Measurements from ENCODE around the gene BPIFB3. TPM values are rescaled to one million over a fixed set of nuclear protein-coding genes. Genes with fewer than 3 reads are reported as not detected.

The BPIFB3 gene
- total and polyA plus RNA-seq, 2 of the 4 experiments (the other 2 are of a cell fraction): not detected

- H4K5ac ChIP-seq (ENCODE audit: low read depth, low read length): no peak overlapping the region
- no peaks in the 10 kb centered on the region for H3K9me3 ChIP-seq (ENCODE audit: control insufficient read depth, insufficient read depth, low read length)
- no peak for TF ChIP-seq NFE2L2 (IDR thresholded peaks at IDR 0.05; ENCODE audit: low read depth, low read length)
- TF ChIP-seq FOS (IDR thresholded peaks at IDR 0.05; ENCODE audit: low read depth, low read length): no peak
- no peak for TF ChIP-seq POLR2A (IDR thresholded peaks at IDR 0.05; ENCODE audit: low read depth, low read length)
- no peak for TF ChIP-seq RAD21 (IDR thresholded peaks at IDR 0.05; ENCODE audit: low read length)
- TF ChIP-seq CEBPB (IDR thresholded peaks at IDR 0.05; ENCODE audit: low read depth, low read length): no peak
- TF ChIP-seq RFX5 (IDR thresholded peaks at IDR 0.05; ENCODE audit: low read depth, low read length): no peak
- TF ChIP-seq MAZ (IDR thresholded peaks at IDR 0.05; ENCODE audit: borderline replicate concordance, low read depth, low read length): no peak
- TF ChIP-seq USF2 (IDR thresholded peaks at IDR 0.05; ENCODE audit: low read depth, low read length): no peak
- TF ChIP-seq MAFK (IDR thresholded peaks at IDR 0.05; ENCODE audit: low read depth, low read length): no peak
- TF ChIP-seq CTCF (conservative IDR thresholded peaks at IDR 0.05; ENCODE audit: low read depth, low read length): no peak
- TF ChIP-seq CHD1 (IDR thresholded peaks at IDR 0.05; ENCODE audit: low read depth, low read length): no peak
- no peak for TF ChIP-seq SMC3 (IDR thresholded peaks at IDR 0.05; ENCODE audit: low read depth, low read length)
- no peak for TF ChIP-seq RCOR1 (IDR thresholded peaks at IDR 0.05; ENCODE audit: insufficient replicate concordance, low read length)
- TF ChIP-seq MXI1 (IDR thresholded peaks at IDR 0.05; ENCODE audit: borderline replicate concordance, low read depth, low read length): no peak
- H3K18ac ChIP-seq (ENCODE audit: low read depth, low read length): no peak overlapping the region
- H3K27me3 ChIP-seq (ENCODE audit: control insufficient read depth, insufficient read depth, low read length): no peaks in the 10 kb centered on the region; the same call in 1 of the 2 replicates
- no peaks in the 10 kb centered on the region for H3K79me1 ChIP-seq (ENCODE audit: low read depth in 1 of 2, low read length in 2 of 2)
- no peak overlapping the region for H2BK15ac ChIP-seq (ENCODE audit: low read depth, low read length)
- H4K8ac ChIP-seq (ENCODE audit: low read depth in 2 of 2, low read length in 2 of 2): no peak overlapping the region
- H4K91ac ChIP-seq (ENCODE audit: insufficient read depth, low read depth, low read length): no peak overlapping the region
- H3K4ac ChIP-seq (ENCODE audit: low read depth, low read length): no peak overlapping the region
- no peak overlapping the region for H2AFZ ChIP-seq (replicated peaks; ENCODE audit: low read length, poor library complexity)
- no peak overlapping the region for H2BK5ac ChIP-seq (ENCODE audit: low read depth, low read length, poor library complexity, severe bottlenecking)
- no peaks in the 10 kb centered on the region for H3K4me1 ChIP-seq (ENCODE audit: control insufficient read depth, insufficient read depth, low read length)
- WGBS, 2 experiments (ENCODE audit: extremely low coverage in 2 of 2, insufficient read length in 1 of 2): 0% methylated on average over 1 of the region's 6 CpGs; no CpG with 5 or more reads in 1 of the 2 experiments
- no peak overlapping the region for H3K27ac ChIP-seq (ENCODE audit: insufficient read depth, low read length)
- no peaks in the 10 kb centered on the region for H3K9me1 ChIP-seq (ENCODE audit: insufficient read depth, low read length)
- H3K36me3 ChIP-seq (ENCODE audit: control insufficient read depth, insufficient read depth, low read length): no peaks in the 10 kb centered on the region
- no peak overlapping the region for H2BK20ac ChIP-seq (ENCODE audit: low read depth, low read length)
- no peak overlapping the region for H3K56ac ChIP-seq (ENCODE audit: extremely low read depth, insufficient read depth, low read length)
- H3K4me2 ChIP-seq (ENCODE audit: low read depth, low read length): no peak overlapping the region
- dilution Hi-C loops (cut with HindIII; ENCODE audit: low sequenced_read_pairs, unreplicated experiment) (no loop called here), intact Hi-C loops (cut with micrococcal nuclease) (no loop called here), in situ Hi-C loops (cut with MboI; ENCODE audit: low sequenced_read_pairs) (no loop called here)
- no peak overlapping the region for H3K4me3 ChIP-seq (ENCODE audit: insufficient read depth, low read depth, low read length)
- no TSS peak for BruUV-seq (replicated peaks)
- no peak overlapping the region for H2AK9ac ChIP-seq (replicated peaks; ENCODE audit: low read depth, low read length, poor library complexity)
- no peak overlapping the region for H3K9ac ChIP-seq (ENCODE audit: low read depth, low read length)
- no peaks in the 10 kb centered on the region for H4K20me1 ChIP-seq (ENCODE audit: insufficient read depth, low read length)
- no peak overlapping the region for H2BK120ac ChIP-seq (ENCODE audit: low read depth, low read length)
- no peak overlapping the region for H3K14ac ChIP-seq (replicated peaks; ENCODE audit: low read depth, low read length)
- DNase-seq (no peak), ATAC-seq (ENCODE audit: low read depth) (no peak)
- no peak overlapping the region for H3K23ac ChIP-seq (ENCODE audit: low read depth, low read length)
- POLR2A ChIA-PET (ENCODE audit: unreplicated experiment): no interaction called here
- H2AK5ac ChIP-seq (ENCODE audit: low read depth, low read length): no peak overlapping the region
- CTCF ChIA-PET: no interaction called here
Measured at GRCh38 chr20:33032555-33032954, 21.1 kb upstream of the BPIFB3 start.

All from IMR-90 (cell line).